Activated CD8-positive, alpha-beta memory T cell treated with anti-CD3 and anti-CD28 coated beads, Interleukin-2, amount 50 U/mL, for 48 hours (primary cell): ENCODE data around the gene SEMA6A.
"Not testable (repeated sequence)": the region's sequence is repeated elsewhere in the genome, so short reads cannot be mapped to it uniquely, and the experiment has no call there.

Experiments used
- DNase-seq: peaks from one replicate; pipeline ENCODE4 v3.0.0-alpha.2; 2020

The SEMA6A gene

GRCh38 chr5:116545465-116545864 lies 29.2 kb downstream of the SEMA6A start:
- DNase-seq = not testable (repeated sequence)

- no peak for DNase-seq
Observed at GRCh38 chr5:116544531-116545241, 29.9 kb downstream of the SEMA6A start.

DNA sequence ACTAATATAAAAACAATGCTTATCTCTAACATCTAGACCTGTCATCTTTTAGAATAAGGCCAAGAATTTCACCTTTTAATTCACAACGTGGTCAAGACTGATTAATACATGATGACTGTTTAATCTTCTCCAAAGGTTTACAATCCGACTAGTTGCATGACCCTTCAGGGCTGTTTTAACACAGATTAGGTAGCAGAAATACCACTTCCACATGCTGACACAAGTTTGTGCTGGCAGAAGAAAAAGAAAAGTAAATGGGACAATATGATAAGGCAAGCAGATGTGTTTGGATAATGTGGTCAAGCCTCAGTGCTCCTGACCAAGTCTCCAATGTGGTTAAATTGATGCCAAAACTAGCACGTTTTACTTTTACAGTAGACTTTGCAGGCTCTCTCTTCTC lies 31.1 kb downstream of the SEMA6A start:
- DNase-seq = no peak

GRCh38 chr5:116542619-116543018 lies 32.0 kb downstream of the SEMA6A start:
- DNase-seq = no peak

DNA sequence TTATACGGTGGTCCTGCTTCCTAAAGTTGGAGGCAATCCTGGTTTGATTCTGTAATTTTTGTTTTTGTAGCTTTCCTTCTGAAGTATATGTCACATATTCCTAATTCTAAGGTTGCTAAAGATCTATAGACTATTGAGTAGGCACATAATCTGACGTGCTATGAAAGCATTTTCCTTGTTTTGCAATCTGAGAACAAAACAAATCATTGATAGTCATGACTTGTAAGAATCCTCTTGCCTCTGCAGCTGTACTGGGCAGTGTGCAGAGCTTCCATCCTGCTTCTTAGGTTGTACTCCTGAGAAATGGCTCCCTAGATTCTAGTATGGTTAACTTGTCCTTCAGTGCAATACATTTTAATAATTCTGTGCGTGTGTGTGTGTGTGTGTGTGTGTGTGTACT lies 35.4 kb downstream of the SEMA6A start:
- DNase-seq = no peak

- no peak for DNase-seq
Observed at GRCh38 chr5:116536316-116537083, 38.1 kb downstream of the SEMA6A start.

DNA sequence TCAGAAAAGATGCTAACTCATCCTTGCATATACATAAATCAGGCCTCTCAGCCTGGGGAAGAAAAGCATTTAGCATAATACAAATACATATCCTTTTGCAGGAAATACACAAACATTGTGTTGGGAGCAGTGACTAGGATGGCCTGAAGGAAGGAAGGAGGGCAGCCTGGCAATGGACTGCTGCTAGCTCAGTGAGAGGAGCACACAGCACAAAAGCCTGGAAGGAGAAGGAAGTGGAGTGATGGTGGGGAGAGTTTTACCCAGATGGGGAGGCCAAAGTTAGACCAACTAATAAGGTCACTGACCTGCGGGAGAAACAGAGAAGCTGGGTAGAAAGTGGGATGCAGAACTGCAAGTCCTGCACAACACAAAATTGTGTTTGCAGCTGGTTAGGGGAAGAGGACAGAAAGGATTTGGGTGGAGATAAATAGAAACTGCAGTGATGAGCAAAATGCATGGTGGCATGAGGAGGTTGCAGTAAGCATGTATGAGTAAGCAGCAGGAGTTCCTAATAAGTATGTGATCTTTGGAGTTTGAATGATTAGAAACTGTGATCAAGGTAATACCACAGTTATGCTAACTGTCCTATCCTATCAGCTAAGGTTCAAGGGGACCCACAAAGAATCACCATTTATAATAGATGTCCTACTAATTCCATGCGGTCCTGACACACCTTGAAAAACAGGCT lies 39.5 kb downstream of the SEMA6A start:
- DNase-seq = no peak

- no peak for DNase-seq
Observed at GRCh38 chr5:116532762-116533525, 41.7 kb downstream of the SEMA6A start.

DNA sequence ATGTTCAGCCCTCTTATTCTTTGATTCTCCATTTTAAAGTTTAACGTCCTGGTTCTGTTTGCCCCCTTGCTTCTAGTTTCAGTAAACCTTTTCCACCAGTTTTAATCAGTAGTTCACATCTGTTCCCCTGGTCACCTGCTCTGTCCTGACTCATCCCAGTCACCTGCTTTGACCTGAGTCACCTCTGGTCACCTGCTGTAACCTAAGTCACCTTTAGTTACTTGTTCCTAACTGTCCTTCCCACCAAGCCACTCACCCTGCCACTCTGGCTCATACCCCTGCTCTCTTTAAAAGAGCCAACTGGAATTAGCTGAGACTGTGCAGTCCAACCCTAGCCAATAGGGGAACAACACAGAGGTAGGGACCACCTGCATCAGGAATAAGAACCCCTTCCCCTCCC lies 43.0 kb downstream of the SEMA6A start:
- no peak for DNase-seq

DNA sequence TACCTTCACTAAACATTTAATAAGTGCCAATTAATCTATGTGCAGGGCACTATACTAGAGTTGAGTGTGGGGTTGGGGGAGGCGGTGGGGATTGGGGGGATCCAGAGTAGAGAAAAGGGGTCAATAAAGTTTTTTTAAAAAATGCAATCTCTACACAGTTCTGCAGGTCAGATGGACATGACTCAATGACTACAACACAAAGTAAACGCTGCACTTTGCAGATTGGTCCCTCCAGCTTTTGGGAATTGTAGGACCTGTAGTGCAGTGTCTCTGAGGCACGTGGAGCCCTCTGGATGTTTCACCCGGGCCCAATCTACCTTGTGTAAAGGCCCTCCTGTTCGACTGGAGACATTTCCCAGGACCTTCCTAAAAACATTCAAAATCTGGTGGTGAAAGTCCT lies 43.5 kb downstream of the SEMA6A start:
- no peak for DNase-seq

DNA sequence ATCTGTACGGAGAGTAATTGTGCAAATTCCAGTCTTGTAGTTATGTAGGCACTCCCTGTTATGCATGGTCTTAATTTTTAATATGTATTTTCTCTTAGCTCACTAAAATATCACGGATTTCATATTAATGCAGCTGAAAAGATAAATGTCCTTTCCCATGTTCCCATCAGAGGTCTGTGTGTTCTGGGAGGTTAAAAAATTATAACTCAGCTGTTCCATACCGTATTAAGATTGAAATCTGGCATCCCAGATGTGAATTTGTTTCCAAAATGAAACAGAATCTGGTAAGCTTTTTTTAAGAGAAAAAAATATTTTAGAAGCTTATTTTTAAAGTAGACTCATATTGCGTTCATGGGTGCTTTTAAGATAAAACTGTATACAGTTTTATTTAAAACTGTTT lies 44.3 kb downstream of the SEMA6A start:
- no peak for DNase-seq

- no peak for DNase-seq
Observed at GRCh38 chr5:116529615-116530014, 45.0 kb downstream of the SEMA6A start.

DNA sequence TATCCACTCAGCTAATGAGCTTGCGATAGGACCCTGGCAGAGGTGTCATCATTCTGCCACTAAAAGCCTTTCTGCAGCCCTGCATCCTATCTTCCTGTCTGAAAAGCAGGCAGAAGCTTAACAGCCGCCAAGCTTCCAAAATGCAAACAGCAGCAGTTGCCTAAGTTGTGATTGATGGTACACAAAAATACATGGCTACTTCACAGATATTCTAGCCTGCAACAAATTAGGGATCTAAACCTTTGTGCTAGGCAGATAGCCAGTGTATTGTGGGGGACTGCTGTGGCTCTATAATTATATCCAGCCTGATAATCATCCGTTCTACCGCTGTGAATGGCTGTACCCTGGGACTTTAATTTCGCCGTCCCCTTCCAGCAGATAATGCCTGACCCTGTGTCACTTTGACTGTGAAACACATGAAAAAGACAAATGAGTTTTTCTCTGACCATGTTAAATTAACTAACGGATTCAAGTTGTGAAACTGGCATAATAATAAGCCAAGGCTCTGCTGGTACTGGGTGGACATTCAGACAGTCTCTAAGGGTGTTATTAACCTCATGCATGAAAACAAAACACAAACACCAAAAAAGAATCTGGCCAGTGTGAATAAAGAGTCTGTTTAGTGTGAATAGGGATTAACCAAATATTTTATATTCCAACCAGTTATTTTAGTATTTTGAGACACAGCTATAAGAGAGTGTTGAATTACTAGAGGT lies 45.9 kb downstream of the SEMA6A start:
- no peak for DNase-seq

DNA sequence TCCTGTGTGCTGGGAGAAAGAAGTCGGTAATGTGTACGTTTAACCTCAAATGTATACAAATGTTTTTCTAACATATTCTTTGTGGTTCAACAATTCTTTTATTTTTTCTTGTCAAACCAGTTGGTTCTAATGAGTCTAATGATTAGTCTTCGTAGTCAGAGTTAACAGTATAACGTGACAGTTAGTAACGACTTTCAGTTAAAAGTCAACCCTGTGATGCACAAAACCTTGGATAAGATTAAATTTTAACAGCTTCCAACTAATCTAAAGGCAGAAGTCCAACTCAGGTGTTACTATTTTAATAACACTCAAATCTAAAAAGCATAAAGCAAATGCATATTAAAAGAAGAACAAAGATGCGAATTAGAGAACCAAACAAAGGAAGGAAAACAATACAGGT lies 47.0 kb downstream of the SEMA6A start:
- no peak for DNase-seq

- no peak for DNase-seq
Observed at GRCh38 chr5:116525674-116526073, 48.9 kb downstream of the SEMA6A start.

GRCh38 chr5:116524966-116525365 lies 49.7 kb downstream of the SEMA6A start:
- DNase-seq = no peak

DNA sequence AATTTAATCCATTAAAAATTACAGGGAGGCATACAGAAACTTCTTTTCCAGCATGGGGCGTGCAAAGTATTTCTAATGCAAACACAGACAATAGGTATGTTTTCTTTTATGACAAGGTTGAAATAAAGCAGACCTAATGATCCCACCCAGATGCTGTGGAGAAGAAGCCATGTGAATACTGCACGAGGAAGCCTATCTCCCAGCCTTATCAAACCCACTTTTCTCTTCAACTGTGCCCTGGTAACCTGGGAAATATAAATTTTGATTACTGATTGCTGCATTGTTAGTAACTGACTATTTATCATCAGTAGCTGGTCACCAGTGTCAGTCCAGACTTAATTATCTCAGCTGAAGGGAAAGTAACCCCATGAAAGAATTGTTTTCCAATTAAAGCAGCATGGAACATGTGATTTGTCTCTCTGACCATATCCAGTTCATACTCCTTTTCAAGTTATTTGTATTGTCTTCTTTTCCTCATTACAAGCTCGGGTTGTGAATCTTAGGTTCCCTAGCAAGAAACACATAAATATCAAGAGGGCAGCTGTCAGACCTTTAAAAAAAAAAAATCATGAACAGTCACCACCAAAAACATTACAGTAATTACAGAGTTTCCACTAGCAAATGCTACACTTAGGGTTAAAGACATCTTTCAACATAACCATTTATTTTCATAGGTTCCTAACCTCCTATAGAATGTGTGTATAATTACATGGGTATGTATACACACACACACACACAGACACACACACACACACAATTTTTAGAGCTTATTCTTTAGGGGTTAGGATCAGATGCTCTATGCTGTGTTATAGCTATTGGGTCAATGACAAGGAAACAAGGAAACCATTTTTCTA lies 50.3 kb downstream of the SEMA6A start:
- DNase-seq = no peak

DNA sequence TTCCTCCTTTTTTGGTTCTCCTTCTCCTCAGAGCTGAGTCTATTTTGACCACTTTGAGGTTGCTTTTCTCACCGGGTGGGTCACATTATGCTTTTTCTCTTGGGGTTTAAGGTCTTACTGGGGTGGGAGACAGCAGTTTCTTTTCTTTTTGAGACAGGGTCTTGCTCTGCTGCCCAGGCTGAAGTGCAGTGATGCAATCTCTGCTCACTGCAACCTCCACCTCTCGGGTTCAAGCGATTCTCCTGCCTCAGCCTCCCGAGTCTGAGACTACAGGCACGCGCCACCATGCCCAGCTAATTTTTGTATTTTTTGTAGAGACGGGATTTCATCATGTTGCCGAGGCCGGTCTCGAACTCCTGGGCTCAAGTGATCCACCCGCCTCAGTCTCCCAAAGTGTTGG lies 51.4 kb downstream of the SEMA6A start:
- DNase-seq = not testable (repeated sequence)

DNA sequence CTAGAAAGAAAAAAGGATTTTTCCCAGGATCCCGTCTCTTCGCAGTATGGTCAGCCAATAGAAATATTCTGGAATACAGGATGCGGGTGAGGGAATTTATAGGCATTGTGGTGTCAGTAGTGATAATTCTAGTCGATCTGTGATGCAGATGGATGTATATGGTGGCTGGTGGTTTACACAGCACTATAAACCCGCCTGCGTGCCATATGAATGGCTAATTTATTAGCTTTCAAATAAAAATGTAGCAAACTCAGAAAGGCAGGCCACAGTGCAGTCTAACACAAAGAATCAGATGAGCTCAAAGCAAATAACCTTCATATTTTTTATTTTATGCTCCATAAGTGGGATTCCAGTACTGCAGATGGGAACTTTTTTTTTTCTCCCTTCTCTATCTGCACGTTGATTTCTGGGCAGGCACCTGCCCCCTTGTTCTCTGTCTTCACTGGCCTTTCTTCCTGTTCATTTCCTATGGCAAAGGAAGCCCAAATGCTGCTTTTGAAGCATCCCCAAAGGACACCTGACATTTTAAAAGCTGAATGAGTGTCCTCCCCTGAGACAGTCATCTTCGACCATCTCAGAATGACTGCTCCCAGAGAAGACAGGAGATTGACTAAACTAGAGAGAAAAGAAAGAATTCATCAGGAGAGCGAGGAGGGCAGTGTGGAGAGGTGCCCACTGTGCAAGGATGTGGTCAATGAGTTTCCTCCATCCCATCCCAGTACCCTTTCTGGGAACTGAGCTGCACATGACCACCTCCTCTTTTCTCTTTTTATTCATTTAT lies 52.1 kb downstream of the SEMA6A start:
- no peak for DNase-seq

DNA sequence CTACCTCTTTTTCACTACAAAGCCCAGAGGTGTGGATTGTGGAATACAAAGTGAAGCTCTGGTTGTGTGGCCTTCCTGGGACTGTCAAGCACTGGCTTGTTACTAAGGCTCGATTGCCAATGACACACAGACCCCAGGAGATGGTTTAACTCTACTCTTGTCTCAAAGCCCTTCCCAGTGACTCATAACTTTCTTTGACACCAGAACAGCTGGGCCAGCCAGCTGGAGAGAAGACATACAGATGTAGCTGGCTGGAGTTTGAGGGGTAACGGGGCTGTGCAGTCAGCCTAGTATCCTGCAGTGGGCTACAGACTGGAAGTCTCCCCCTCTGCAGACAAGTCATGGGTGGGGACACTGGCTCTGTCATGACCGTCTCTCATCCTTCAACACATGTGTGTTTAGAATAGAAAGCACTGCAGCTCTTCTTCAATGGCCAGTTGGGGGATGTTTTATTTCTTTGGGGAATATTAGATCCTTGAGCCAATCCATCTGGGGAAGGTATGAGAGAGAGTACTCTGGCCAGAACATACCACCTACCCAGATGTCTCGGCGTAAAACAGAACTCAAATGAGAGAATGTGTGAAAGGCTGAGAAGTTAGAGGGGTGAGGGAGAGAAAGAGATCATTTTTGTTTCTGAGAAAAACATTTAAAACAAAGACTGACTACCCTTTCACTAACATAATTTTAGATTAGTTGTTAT lies 53.3 kb downstream of the SEMA6A start:
- no peak for DNase-seq
